Activated CD8-positive, alpha-beta T cell treated with anti-CD3 and anti-CD28 coated beads for 36 hours (primary cell): ENCODE results near the gene TSPAN11. TPM values are rescaled to one million over a fixed set of nuclear protein-coding genes. Genes with fewer than 3 reads are reported as not detected.

Source experiments
- ATAC-seq: fragments of 200-7000 bp; cut with Tn5 transposase; one replicate; pipeline ENCODE4 v1.10.0; 2021; ENCODE audit warnings: mild to moderate bottlenecking, moderate library complexity
- CTCF ChIA-PET: fragments of 350-600 bp; sonication (Branson Sonifier 250); formaldehyde crosslinking; loops from one replicate; lab custom pipeline; 2021; ENCODE audit warnings: antibody characterized with exemption; lab: Charles Lee
- POLR2A ChIA-PET: fragments of 350-600 bp; sonication (Branson Sonifier 250); formaldehyde crosslinking; loops from one replicate; lab custom pipeline; 2021; ENCODE audit warnings: antibody characterized with exemption; lab: Charles Lee
- DNase-seq: peaks from one replicate; pipeline ENCODE4 v3.0.0-alpha.2; 2020
- H3K27ac Mint-ChIP-seq: one replicate; pipeline ENCODE4 v1.8.0; 2021; ENCODE audit warnings: mild to moderate bottlenecking, mixed read lengths
- H3K27me3 Mint-ChIP-seq: one replicate; pipeline ENCODE4 v1.8.0; 2021; ENCODE audit warnings: mixed read lengths
- H3K36me3 Mint-ChIP-seq: one replicate; pipeline ENCODE4 v1.8.0; 2021; ENCODE audit warnings: low read depth, mixed read lengths
- H3K4me1 Mint-ChIP-seq: one replicate; pipeline ENCODE4 v1.8.0; 2021; ENCODE audit warnings: low read depth, mixed read lengths
- H3K4me3 Mint-ChIP-seq: one replicate; pipeline ENCODE4 v1.8.0; 2021; ENCODE audit warnings: mild to moderate bottlenecking, moderate library complexity, mixed read lengths
- H3K9me3 Mint-ChIP-seq: one replicate; pipeline ENCODE4 v1.8.0; 2021; ENCODE audit warnings: mixed read lengths
- CTCF ChIP-seq: fragments of 200-600 bp; IDR thresholded peaks from one replicate; pipeline ENCODE4 v1.8.0; 2022; ENCODE audit warnings: antibody characterized with exemption, mild to moderate bottlenecking
- intact Hi-C: fragments of 100-400 bp; cut with micrococcal nuclease; formaldehyde crosslinking; loops from one replicate; pipeline ENCODE4 v1.10.0; 2022
- total RNA-seq, 2 experiments: library from RNA; stranded (reverse); gene quantifications; one replicate each; pipeline ENCODE4 v1.2.3, GENCODE V29; 2021

The TSPAN11 gene
- total RNA-seq, 2 experiments from 2014 or later: not detected

GRCh38 chr12:31005944-31006361 is 79.4 kb downstream of the TSPAN11 start:
- intact Hi-C loops: no loop called here
- H3K36me3 Mint-ChIP-seq: no peaks in the 10 kb centered on the region
- DNase-seq (no peak), ATAC-seq (peak; percentile 37)
- TF ChIP-seq CTCF: no peak
- ChIA-PET CTCF (no interaction called here), POLR2A (no interaction called here)
- H3K27me3 Mint-ChIP-seq: no peaks in the 10 kb centered on the region
- no peaks in the 10 kb centered on the region for H3K9me3 Mint-ChIP-seq
- H3K4me1 Mint-ChIP-seq: no peaks in the 10 kb centered on the region
- no peak overlapping the region for H3K27ac Mint-ChIP-seq
- no peak overlapping the region for H3K4me3 Mint-ChIP-seq

- Mint-ChIP-seq H3K27ac (no peak overlapping the region), H3K27me3 (no peaks in the 10 kb centered on the region), H3K4me3 (no peak overlapping the region), H3K4me1 (no peaks in the 10 kb centered on the region), H3K36me3 (no peaks in the 10 kb centered on the region), H3K9me3 (no peaks in the 10 kb centered on the region)
- intact Hi-C loops: no loop called here
- DNase-seq (no peak), ATAC-seq (no peak)
- ChIA-PET POLR2A (no interaction called here), CTCF (no interaction called here)
- TF ChIP-seq CTCF: no peak
These were observed 80.0 kb downstream of the TSPAN11 start for GRCh38 chr12:31006416-31007152.

- Mint-ChIP-seq H3K27ac (no peak overlapping the region), H3K36me3 (no peaks in the 10 kb centered on the region)
These were observed 80.6 kb downstream of the TSPAN11 start for GRCh38 chr12:31007153-31007495.

GRCh38 chr12:31007636-31008175 is 81.2 kb downstream of the TSPAN11 start:
- ChIA-PET CTCF (no interaction called here), POLR2A (no interaction called here)
- no peak overlapping the region for H3K27ac Mint-ChIP-seq
- no peaks in the 10 kb centered on the region for H3K27me3 Mint-ChIP-seq
- DNase-seq (no peak), ATAC-seq (no peak)
- no peaks in the 10 kb centered on the region for H3K4me1 Mint-ChIP-seq
- H3K9me3 Mint-ChIP-seq: no peaks in the 10 kb centered on the region
- H3K4me3 Mint-ChIP-seq: no peak overlapping the region
- TF ChIP-seq CTCF: no peak
- intact Hi-C loops: no loop called here
- H3K36me3 Mint-ChIP-seq: no peaks in the 10 kb centered on the region

More at GRCh38 chr12:31007153-31007495, 80.6 kb downstream of the TSPAN11 start:
- ATAC-seq (no peak), DNase-seq (no peak)
- TF ChIP-seq CTCF: no peak
- Mint-ChIP-seq H3K4me1 (no peaks in the 10 kb centered on the region), H3K9me3 (no peaks in the 10 kb centered on the region), H3K27me3 (no peaks in the 10 kb centered on the region), H3K4me3 (no peak overlapping the region)
- ChIA-PET POLR2A (no interaction called here), CTCF (no interaction called here)
- intact Hi-C loops: no loop called here

GRCh38 chr12:31008241-31008761 is 81.8 kb downstream of the TSPAN11 start:
- ChIA-PET CTCF (no interaction called here), POLR2A (no interaction called here)
- H3K4me1 Mint-ChIP-seq: no peaks in the 10 kb centered on the region
- H3K27ac Mint-ChIP-seq: no peak overlapping the region
- H3K4me3 Mint-ChIP-seq: no peak overlapping the region
- TF ChIP-seq CTCF: no peak
- H3K36me3 Mint-ChIP-seq: no peaks in the 10 kb centered on the region
- no peaks in the 10 kb centered on the region for H3K27me3 Mint-ChIP-seq
- no peak for DNase-seq
- intact Hi-C loops: no loop called here
- no peaks in the 10 kb centered on the region for H3K9me3 Mint-ChIP-seq
- ATAC-seq: no peak
